Endothelial cell of umbilical vein (primary cell): ENCODE data around the gene TSEN15.

ENCODE experiments used
- CTCF ChIP-seq, 2 donors: IDR thresholded peaks; 1 replicate in 1 of 2; 2 replicates in 1 of 2; pipeline ENCODE4 v1.5.1; 2011; ENCODE audit warnings: low read length in 2 of 2, mild to moderate bottlenecking in 2 of 2, moderate library complexity in 2 of 2, control low read depth in 1 of 2, inconsistent platforms in 1 of 2, low read depth in 1 of 2; ENCODE audit not compliant: insufficient read depth in 1 of 2; ENCODE audit errors: extremely low read depth in 1 of 2
- EZH2 ChIP-seq: IDR thresholded peaks from 2 replicates; pipeline ENCODE4 v1.6.1; 2012; ENCODE audit warnings: borderline replicate concordance, low read depth, mild to moderate bottlenecking, moderate library complexity, low read length, inconsistent platforms; ENCODE audit not compliant: severe bottlenecking
- FOS ChIP-seq: IDR thresholded peaks from 2 replicates; pipeline ENCODE4 v1.6.1; 2011; ENCODE audit warnings: mild to moderate bottlenecking, low read length, moderate library complexity, borderline replicate concordance; ENCODE audit not compliant: insufficient read depth
- JUN ChIP-seq: IDR thresholded peaks from 2 replicates; pipeline ENCODE4 v1.6.1; 2011; ENCODE audit warnings: borderline replicate concordance, low read depth; ENCODE audit not compliant: insufficient read length, insufficient read depth
- POLR2A ChIP-seq: IDR thresholded peaks from 2 replicates; pipeline ENCODE4 v1.6.1; 2012; ENCODE audit warnings: low read depth, mild to moderate bottlenecking, control low read depth, low read length
- POLR2AphosphoS5 ChIP-seq: IDR thresholded peaks from 2 replicates; pipeline ENCODE4 v1.6.1; 2012; ENCODE audit warnings: low read depth, mild to moderate bottlenecking, control low read depth, low read length, moderate library complexity; ENCODE audit not compliant: insufficient read depth

GRCh38 chr1:184028854-184029623, 22.5 kb upstream of the TSEN15 start:
- TF ChIP-seq CTCF (IDR thresholded peaks at IDR 0.05; ENCODE audit: extremely low read depth in 1 of 2, insufficient read depth in 1 of 2, low read depth in 1 of 2, low read length in 2 of 2), result no peak
- no peak for TF ChIP-seq POLR2A
- no peak for TF ChIP-seq FOS
- no peak for TF ChIP-seq EZH2
- no peak for TF ChIP-seq JUN
- TF ChIP-seq POLR2AphosphoS5, result no peak
